ENCODE results near the gene TRIM14.

The TRIM14 gene, protein sequence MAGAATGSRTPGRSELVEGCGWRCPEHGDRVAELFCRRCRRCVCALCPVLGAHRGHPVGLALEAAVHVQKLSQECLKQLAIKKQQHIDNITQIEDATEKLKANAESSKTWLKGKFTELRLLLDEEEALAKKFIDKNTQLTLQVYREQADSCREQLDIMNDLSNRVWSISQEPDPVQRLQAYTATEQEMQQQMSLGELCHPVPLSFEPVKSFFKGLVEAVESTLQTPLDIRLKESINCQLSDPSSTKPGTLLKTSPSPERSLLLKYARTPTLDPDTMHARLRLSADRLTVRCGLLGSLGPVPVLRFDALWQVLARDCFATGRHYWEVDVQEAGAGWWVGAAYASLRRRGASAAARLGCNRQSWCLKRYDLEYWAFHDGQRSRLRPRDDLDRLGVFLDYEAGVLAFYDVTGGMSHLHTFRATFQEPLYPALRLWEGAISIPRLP

DNA sequence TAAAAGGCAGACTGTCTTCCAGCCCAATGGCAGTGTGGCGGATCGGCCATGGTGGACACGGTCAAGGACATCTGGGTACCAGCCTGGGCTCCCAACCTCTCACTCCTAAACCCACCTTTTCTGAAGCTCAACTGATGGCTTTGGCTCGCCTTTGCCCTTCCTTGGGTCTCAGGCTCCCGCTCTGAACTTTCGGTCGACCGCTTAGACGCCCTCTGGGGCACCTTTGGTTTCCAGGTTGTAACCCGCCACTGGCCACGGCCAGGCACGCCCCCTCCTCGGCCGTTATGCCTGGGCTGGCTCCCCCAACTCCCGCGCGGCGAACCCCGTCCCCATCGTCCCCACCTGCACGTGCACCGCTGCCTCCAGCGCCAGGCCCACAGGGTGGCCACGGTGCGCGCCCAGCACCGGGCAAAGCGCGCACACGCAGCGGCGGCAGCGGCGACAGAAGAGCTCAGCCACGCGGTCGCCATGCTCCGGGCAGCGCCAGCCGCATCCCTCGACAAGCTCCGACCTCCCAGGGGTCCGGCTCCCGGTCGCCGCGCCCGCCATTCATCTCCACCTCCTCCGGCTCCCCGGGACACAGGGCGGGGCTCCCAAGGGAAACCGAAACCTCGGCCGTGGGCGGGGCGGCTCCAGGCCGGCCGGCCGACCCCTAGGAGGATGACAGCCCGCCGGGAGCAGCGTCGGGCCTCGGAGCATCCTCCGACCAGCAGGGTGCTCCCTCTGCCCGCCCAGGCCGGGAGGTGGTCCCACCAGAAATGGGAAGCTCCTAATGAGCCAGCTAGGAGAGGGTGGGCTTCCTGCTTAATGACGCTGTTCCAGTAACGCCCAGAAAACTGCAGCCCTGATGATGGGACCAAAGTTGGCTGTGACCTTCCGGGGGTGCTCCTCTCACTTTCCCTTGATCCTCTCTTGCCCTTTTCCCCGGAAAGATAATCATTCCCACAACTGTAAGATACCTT lies at the start of gene TRIM14:
TRIM14 (minus strand) TSS at position 583 of the 962 bp plus-strand sequence; CDS start at position 549, 34 bp downstream.
- DNase-seq: no peak

DNA sequence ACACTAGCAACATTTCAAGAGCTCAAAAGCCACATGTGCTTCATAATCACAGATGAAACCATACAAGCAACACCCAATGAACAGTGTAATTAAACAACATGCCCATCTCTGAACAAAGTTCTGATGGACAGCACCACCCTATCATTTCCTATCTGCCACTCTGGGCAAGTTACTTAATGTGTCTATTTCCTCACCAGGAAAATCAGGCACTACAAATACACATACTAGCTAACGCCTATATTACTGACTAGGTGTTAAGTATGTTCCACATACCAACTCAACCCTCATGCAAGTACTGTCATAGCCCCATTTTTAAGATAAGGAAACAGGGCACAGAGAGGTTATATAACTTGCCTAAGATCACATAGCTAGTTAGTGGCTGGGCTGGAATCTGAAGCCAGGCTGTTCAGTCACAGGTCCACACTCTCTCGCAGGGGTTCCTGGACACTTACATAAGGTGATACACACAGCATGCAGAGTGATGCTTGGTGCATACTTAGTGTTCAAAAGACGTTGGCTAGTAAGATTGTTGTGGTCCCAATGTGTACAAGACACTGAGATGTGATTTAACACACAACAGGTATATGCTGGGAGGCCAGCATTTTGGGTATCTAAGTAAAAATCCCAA lies 49.2 kb upstream of the TRIM14 start:
- no peak for DNase-seq

DNA sequence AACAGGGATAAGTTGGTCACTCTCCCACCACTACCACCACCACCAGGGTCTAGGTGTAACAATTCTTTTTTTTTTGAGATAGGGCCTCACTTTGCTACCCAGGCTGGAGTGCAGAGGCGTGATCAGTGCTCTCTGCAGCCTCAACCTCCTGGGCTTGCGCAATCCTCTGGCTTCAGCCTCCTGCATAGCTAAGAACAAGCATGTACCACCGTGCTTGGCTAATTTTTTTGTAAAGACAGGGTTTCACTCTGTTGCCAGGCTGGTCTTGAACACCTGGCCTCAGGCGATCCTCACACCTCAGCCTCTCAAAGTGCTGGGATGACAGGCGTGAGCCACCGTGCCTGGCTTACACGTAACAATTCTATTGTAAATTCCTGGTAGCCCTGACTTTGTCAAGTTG lies 45.9 kb upstream of the TRIM14 start:
- DNase-seq: no peak

DNA sequence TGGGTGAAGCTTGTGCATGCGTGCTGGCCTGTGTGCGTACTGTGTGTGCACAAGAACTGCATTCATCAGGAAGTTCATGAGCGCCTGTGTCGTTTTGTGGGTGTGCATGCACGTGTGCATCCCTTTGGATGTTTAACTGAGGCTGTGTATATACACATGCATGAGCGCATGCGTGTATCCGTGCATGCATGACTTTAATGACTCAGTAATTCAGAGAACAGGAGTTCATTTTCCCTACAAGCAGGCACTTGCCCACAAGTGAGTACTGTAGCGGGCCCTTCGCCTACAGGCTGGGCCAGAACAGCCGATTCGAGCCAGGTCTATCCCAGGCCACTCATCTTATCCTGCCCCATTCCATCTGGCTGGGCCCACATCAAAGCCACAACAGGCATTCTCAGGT lies 43.6 kb upstream of the TRIM14 start:
- DNase-seq: no peak

DNA sequence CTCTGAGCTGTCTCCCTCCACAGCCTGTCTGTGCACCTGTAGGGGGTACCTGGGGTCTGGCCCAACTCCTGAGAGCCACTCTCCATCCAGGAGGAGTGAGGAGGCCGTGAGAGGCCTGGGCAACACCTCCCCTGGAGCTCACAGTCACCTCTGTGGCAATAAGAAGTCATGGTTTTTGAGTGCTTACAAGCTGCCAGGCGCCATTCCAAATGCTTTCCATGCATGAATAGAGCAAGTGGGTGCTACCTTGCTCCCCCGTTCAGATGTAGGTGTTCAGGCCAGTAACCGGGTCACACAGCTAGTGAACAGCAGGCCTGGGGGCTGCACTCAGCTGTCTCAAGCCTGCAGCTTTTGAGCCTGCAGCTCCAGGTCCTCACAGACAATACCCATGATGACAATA lies 42.8 kb upstream of the TRIM14 start:
- DNase-seq: no peak

DNA sequence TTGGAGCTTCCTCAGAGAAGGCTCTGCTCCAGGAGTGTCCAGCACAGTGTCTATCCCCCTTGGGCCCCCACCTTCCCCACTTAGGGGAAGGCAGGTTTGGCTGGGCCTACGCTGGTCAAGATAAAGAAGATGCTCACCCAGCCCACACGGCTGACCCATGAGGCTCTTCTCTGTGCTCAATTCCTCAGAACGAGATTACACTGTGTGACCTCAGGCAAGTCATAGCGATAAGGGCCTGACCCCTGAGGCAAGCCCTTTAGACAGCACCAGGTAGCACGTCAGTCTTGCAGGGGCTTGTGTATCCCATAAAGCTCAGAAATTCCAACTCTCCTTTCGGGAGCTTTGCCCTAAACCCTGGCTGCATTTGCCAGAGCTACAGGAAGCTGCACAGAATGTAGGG lies 40.8 kb upstream of the TRIM14 start:
- no peak for DNase-seq

DNA sequence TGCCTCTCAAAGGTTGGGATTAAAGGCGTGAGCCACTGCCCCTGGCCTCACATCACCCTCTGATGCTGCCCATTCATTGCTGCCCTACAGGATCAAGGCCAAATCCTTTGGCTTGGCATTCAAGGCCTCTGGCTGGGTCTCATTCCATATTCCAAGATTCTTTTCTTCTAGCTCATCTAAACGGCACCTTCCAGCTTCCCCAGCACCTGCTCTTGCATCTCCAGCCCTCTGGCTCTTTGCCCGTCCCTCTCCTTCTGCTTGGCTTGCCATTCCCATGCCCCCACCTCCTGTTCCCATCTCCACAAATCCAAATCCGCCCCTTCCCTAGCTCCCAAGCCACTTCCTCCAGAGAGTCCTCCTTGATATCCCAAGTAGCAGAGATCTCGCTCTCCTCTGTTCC lies 40.3 kb upstream of the TRIM14 start:
- no peak for DNase-seq

DNA sequence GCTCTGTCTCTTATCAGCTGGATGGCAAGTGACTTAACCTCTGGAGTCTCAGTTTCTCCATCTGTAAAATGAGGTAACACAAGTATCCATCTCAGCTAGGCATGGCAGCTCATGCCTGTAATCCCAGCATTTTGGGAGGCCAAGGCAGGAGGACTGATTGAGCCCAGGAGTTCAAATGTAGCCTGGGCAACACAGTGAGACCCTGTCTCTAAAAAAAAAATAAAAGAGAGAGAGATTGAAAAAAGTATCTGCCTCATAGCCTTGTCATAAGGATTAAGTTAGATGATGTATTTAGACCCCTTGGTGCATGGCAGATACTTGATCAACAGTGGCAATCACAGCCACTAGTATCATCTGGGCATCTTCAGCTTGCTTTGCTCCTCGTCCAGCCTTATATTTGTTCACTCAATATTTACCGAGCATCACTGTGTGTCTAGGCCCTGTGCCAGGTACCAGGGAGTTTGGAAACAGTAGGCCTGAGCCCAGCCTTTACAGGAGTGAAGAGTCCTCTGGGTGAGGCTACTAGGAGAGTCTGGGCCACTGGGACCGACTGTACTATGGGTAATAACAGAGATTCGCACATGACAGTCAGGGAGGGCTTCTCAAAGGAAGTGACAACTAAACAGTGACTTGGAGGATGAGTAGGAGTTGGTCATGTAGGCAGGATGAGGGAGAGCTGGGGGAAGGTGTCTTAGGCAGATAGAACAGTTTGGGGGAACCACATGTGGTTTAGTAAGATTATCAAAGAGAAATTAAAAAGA lies 39.2 kb upstream of the TRIM14 start:
- DNase-seq: no peak

DNA sequence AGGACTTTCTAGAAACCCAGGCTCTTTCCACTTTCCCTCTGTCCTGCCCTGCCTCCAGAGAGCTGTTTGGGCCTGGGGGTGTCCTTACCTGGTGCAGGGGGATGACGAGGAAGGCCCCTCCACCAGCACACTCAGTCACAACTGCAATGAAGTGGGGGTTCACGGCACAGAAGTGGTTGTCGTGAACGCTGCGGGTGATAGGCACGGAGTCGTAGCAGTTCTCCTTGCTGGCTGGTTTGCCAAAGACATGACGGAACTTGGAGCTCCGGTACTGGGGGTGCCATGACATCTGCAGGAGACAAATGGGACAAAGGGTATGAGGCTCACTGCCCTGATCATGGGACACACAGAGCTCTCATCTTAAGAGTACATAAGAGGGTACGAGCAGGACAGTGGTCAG lies 38.4 kb upstream of the TRIM14 start:
- DNase-seq: no peak

DNA sequence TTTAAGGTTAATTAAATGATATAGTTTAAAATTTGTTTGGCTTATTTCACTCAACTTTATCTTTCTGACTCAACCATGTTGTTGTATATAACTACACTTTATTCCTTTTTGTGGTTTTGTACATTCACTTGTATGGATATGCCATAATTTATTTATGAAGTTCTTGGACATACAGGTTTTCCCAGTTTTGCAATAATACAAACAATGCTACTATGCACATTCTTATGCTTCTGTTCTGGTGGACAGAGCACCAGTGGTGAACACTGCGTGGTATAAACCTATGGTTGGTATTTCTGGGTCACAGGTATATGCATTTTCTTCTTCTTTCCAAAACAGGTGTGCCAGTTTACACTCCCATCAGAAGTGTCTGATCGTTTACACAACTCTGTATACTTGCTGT lies 35.7 kb upstream of the TRIM14 start:
- no peak for DNase-seq

DNA sequence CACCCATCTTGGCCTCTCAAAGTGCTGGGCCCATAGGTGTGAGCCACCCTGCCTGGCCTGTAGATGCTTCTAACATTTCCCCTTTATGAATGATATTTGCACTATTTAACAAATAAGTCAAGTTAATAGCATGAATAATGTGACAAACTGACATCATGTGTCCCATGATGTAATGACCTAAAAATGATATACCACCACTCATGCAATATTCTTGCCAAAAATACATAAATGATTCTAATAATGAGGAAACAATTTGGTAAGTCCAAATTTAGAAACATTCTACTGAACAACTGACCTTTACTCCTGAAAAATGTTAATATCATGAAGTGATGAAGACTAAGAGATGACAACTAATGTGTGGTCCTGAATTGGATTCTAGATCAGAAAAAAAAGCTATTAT lies 33.5 kb upstream of the TRIM14 start:
- DNase-seq: no peak

DNA sequence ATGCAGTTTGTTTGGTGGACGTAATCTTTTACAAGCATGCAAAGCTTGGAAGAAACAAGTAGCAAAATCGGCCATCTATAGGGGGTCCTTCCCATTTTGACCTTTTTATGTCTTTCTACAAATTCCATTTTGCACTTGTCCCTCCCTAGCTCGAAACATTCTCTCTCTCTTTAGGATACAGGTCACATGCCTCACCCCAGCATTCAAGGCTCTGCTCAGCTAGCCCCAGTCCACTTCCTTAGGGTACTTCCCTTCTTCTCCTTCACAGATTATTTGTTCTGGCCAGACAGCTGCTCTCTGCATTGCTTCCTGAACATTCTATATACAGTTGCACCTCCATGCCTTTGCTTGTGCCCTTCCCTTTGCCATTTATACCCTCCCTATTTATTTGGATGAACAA lies 31.7 kb upstream of the TRIM14 start:
- no peak for DNase-seq

DNA sequence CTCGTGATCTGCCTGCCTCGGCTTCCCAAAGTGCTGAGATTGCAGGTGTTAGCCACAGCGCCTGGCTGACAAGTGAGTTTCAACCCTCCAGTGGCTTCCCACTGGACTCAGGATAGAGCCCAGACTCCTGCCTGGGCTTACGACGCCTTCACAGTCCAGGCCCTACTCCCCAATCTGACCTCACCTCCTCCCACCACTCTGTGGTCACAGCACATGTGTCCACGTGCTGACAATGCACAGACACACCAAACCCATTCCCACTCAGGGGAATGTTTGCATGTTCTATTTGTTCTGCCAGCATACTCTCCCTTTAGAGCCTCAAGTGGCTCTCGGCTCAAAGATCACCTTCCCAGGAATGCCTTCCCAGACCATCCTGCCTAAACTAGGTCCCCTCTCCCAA lies 31.1 kb upstream of the TRIM14 start:
- no peak for DNase-seq

DNA sequence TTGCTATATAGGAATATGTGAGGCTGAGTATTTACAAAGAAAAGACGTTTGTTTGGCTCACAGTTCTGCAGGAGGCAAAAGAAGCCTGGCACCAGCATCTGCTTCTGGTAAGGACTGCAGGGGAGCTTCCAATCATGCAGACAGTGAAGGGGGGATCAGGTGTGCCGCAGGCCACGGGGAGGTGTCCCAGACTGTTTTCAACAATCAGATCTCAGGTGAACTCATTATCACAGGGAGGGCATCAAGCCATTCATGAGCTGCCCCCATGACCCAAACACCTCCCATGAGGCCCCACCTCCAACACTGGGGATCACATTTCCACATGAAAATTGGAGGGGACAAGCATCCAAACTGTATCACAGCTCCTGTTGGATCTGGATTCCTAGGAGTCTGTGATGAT lies 30.4 kb upstream of the TRIM14 start:
- DNase-seq: no peak

DNA sequence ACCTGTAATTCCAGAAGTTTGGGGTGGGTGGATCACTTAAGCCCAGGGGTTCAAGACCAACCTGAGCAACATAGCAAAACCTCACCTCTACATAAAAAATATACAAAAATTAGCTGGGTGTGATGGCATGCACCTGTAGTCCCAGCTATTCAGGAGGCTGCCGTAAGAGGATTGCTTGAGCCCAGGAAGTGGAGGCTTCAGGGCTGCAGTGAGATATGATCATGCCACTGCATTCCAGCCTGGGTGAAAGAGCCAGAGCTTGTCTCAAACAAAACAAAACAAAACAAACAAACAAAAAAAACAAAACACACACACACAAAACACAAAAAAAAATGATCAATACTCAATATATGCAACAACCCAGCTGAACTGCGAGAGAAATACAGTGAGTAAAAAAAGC lies 29.5 kb upstream of the TRIM14 start:
- DNase-seq: no peak

DNA sequence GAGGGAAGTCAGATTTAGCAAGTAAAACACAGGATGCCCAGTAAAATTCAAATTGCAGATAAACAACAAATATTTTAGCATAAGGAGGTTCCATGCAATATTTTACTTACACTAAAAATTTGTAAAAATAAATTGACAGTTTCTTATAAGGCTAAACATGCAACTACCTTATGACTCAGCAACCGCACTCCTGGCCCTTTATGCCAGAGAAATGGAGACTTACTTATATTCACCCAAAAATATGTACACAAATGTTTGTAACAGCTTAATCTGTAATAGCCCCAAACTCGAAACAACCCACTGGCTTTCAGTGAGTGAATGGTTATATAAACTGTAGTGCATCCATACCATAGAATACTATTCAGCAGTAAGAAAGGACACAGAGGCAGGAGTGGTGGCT lies 28.6 kb upstream of the TRIM14 start:
- DNase-seq: no peak

DNA sequence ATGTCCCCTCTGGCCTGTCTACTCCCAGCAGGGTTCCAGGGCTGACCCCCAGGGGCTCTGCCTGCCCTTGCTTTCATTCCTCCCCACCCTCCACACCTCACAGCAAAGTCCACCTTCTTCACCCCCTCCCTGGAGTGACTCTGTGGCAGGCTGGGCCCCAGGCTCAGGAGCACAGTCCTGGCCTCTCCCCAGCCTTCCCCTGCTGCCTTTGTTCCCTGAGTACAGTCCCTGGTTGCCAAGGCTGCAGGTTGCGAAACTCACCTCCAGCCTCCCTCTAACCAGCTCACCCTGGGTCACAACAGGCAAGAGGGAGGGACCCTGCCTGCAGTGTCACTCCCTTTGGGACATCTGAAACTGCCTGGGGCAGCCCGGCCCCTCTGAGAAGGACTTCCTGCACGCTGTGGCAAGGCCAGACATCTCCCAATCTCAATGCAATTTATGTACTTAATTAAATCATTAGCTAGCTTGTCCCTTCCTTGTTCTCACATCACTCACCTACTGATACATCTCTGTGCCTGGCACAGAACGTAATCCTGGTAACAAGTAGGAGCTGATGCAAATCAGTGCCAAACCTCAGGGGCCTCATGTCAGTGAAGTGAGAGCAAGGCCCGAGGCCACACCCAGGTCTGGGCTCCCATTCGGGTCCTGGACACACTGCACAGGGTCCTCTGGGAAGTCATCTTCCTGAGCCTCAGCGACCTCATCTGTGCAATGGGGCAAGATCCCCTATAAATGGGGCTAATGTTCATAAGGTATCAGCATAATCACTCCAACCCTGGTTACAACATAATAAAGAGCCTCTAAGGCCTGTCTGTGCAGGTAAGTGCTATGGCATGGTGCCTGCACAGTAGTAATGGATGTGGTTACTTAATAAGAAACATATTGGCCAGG lies 27.3 kb upstream of the TRIM14 start:
- no peak for DNase-seq

DNA sequence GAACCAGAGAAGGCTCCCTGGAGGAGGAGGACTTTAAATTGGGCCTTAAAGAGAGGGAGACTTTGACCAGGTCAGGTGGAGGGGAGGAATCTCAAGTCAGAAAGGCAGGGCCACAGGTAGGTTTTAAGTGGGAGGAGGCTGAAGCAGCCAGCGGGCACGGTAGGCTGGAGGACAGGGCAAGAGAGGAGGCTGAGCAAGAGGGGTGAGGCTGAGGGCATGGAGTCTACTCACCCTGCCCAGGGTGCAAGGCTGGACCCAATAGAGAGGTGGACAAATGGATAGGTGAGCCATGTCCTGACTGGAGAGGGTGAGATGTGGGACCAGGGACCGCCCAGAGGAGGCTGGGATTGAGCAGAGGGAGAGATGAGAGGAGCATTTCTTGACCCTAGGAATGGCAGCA lies 25.6 kb upstream of the TRIM14 start:
- DNase-seq: no peak

DNA sequence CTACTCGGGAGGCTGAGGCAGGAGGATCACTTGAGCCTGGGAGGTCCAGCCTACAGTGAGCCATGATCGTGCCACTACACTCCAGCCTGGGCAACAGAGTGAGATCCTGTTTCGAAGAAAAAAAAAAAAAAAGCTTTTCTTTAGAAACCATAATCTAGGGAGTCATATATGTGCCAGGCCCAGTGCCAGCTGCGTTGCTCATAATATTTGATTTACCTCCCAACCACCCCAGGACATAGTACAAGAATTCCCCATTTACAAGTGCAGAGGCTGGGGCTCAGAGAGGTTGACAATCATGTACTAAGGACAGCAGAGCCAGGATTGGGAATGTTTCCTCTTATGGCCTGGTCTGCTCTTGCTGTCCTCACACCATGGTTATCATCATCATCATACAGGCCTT lies 25.1 kb upstream of the TRIM14 start:
- DNase-seq: no peak

DNA sequence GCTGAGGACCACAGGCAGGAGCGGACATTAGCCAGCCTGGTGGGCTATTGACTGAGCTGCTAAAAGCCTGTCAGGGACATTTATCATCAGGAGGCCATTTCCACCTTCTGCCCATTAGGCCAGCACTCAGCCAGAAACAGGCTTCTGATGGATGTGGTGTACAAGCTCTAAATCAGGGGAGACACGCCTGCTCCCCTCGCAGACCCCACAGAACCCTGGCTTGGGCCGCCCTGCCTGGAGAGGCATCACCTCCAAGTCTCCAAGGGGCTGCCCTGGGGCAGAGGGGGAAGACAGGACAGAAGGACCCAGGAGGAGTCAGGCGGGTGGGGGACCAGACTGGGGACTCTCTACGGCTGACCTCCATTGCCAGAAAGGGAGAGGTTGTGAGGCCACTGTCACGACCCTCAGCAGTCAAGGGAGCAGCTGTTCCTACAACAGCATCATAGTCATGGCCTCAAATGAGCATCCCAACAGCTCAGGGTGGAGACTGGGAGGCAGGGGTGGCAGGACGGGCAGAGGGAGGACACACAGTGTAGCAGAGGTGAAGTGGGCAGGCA lies 24.0 kb upstream of the TRIM14 start:
- no peak for DNase-seq

DNA sequence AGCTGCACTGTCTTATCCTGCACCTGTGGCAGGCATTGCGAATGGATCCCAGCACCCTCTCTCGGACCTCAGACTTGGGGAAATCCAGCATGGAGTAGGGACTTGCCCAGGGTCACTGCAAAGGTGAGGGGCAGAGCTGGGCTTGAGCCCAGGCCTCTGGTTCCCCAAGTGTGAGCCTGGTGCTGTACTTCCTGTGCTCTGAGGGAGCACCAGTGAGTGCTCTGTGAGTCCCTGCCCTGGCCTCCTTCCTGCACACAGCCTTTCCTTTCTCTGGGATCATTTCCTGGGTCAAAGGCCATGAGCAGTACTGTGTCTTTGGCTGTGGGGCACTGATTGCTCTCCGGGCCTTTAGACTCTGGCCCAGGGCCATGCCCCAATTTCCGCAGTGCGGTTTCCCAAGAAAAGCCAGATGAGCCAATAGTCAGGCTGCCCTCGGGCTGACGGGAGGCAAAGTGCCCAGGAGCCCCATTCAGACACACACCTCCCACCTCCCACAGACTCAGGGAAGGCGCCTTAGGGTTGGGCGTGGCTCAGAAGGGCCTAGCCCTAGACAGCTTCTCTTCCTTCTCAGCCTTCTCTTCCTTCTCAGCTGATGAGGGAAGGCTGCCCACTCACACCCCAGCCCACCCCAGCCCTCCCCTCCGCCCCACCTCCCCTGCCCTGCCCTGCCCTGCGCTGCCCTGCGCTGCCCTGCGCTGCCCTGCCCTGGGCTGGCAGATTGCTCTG lies 23.3 kb upstream of the TRIM14 start:
- no peak for DNase-seq
